ENCODE data around the gene SERBP1.
"Not testable (repeated sequence)": the region's sequence is repeated elsewhere in the genome, so short reads cannot be mapped to it uniquely, and the experiment has no call there.

The SERBP1 gene

GRCh38 chr1:67405473-67406245, 24.5 kb downstream of the SERBP1 start:
- no peak for DNase-seq

GRCh38 chr1:67404212-67404620, 26.0 kb downstream of the SERBP1 start:
- DNase-seq, result no peak

- no peak for DNase-seq
Measured at GRCh38 chr1:67401443-67401842, 28.8 kb downstream of the SERBP1 start.

- DNase-seq, result not testable (repeated sequence)
Measured at GRCh38 chr1:67400029-67400786, 30.0 kb downstream of the SERBP1 start.

DNA sequence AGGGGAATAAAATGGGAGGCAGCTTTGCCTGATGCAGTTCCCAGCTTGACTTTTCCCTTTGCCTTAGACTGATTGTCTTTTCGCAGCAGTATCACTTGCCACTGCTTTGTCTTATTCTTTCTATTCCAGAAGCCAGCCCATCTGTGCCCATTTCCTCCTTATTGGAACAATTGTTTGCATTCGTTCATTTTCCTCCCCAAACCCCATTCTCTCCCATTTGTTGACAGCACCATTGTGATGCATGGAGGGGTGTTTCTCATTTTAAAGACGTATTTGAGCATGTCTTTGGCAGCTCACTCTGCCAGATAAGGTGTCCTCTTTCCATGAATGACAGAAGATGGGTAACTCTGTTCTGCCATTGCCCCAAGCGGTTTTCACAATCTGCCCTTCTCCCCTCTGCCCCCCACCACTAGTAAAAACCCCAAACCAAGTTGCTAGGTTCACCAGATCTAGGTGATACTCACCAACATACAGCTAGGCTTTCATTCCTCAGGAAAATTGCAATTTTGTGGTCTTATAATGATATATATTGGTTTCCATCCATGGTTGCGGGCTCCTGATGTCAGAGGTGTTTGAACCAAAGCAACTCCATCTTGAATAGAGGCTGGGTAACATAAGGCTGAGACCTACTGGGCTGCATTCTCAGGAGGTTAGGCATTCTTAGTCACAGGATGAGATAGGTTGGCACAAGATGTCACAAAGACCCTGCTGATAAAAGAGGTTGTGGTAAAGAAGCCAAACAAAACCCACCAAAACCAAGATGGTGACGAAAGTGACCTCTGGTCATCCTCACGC, 30.8 kb downstream of the SERBP1 start:
- DNase-seq, result no peak

GRCh38 chr1:67394548-67394947, 35.7 kb downstream of the SERBP1 start:
- no peak for DNase-seq

DNA sequence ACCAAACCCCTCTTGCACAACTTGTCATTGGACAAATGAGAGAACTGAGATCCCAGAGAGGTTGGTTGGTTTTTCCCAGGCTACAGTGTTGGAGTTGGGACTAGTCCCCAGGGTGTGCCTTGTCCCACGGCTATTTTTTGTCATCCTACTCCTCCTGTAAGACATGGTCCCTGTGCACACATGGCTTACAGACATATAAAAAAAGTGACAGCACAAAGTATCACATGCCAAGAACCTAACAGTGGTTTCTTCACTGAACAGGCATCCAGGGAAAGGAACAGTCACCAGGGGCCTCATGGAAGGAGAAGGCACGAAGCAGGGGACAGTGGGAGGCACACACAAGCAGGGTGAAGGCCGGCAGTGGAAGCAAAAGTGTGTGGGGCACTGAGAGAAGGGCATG, 36.5 kb downstream of the SERBP1 start:
- DNase-seq, result no peak

- no peak for DNase-seq
Measured at GRCh38 chr1:67393240-67393639, 37.0 kb downstream of the SERBP1 start.

DNA sequence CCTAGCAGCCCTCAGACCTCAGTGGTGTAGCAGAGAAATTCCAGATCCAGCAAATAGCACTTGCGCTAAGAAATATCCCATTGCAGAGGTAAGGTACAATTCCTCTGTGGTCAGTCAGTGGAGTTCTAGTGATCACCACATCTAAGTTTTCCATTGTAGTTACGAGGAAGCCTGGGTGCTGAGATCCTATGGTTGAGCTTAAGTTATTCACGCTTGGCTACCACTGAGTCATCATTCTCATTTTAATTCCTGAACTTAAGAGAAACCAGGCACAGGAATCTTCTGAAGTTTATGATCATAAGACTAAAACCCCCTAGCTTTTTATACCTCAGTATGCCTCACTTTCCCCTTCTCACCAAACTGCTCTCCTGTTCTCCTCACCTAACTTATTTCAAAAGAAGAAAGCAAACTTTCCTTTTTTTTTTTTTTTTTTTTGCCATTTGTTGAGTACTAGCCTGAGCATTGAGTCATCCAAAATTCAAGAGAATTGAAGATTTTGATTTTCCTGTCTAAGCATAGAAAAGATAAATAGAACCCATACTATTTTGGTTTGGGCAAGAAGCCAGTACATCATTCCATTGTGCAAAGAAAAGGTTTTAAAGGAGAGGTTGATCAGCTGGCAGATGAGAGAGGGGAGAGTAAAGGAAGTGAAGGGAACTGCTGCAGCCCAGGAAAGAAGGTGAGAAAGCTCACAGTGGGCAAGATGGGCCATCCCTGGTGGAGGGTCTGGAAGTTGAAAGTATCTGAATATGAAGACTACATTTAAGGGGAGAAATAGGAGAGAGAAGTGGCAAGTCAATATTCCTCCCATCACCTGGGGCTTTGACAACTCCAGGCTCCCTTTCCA, 39.9 kb downstream of the SERBP1 start:
- no peak for DNase-seq

- no peak for DNase-seq
Measured at GRCh38 chr1:67383999-67384638, 46.1 kb downstream of the SERBP1 start.

GRCh38 chr1:67382292-67382691, 47.9 kb downstream of the SERBP1 start:
- no peak for DNase-seq

DNA sequence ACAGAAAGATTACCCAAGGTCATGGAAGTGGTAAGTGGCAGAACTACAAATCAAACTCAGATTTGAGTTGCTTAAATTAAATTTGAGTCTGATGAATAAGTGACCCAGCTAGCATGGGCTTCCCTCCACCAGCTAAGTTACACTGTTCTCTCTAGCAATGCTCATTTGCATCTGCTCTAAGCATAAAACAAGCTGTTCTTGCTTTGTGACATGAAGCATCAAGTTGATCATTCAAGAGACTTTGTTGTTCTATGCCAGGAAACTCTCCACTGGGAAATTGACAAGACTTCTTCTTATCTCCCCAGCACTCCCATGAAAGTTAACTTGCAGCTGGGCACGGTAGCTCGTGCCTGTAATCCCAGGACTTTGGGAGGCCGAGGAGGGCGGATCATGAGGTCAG, 49.0 kb downstream of the SERBP1 start:
- DNase-seq, result no peak

DNA sequence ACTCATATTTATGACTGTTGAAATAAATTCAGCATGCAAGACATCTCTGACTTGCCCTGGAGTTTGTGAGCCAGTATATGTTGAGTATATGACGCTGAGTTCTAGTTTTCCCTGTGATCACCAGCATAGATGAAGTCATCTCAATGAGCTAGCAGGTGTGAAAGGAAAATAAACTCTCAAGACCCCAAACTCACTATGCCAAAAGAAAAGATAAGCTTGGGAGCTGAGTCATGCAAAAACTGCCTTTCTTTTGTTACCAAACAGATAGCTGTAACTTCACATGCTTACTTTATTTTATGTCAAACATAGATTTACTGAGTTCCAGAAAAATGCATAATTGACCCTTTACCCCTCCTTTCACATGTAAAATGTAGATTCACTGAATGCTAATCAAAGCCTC, 52.9 kb downstream of the SERBP1 start:
- DNase-seq, result no peak

DNA sequence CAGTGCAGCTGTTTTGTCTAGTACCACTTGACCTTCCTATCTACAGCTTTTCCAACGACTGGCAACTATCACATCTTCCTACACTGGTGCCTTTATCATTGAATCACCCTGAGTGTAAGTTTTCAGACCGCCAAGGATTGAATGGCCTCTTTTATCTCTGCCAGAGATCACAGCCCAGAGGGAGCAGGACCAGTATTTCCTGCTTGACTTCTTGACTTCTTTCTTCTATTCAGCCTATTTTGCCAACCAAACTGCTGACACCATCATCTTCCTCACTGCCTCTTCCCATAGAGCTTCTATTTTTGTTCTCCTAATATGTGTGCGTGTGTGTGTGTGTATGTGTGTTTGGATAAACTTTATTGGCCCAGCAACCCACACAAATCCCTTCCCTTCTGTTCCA, 53.8 kb downstream of the SERBP1 start:
- DNase-seq, result no peak

DNA sequence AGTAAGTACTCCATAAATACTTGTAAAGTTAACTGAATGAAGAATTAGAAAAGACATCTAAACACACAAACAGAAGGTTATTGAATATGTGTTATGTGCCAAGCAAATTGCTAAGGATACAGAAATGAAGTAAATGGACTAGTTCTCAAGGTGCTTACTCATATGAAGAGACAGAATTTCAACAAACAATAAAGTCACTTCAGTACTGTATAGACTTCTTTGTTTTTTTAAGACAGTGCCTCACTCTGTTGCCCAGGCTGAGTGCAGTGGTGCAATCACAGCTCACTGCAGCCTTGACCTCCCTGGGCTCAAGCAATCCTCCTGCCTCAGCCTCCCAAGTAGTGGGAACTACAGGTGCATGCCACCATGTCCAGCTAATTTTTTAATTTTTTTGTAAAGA, 57.3 kb downstream of the SERBP1 start:
- no peak for DNase-seq

- no peak for DNase-seq
Measured at GRCh38 chr1:67372136-67372535, 58.1 kb downstream of the SERBP1 start.

DNA sequence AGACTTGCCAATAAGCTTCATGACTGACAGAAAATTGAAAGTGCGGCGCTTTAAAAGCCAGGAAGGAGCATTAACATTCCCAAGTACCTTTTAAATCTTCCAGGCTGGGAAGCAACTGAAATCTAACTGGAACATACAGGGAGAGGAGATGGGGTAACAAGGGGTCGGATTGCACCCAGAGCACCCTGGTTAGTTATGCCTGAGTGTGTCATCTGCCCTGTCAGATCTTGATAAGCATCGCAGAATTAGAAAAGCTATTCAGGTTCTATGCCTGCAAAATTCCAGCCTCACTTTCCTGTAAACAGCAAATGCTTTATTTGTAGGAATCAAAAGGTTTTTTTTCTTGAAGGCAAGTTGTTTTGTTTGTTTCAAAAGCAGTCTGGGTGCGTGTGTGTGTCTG, 58.5 kb downstream of the SERBP1 start:
- no peak for DNase-seq

GRCh38 chr1:67371043-67371442, 59.2 kb downstream of the SERBP1 start:
- no peak for DNase-seq

GRCh38 chr1:67368046-67368514, 62.1 kb downstream of the SERBP1 start:
- no peak for DNase-seq

DNA sequence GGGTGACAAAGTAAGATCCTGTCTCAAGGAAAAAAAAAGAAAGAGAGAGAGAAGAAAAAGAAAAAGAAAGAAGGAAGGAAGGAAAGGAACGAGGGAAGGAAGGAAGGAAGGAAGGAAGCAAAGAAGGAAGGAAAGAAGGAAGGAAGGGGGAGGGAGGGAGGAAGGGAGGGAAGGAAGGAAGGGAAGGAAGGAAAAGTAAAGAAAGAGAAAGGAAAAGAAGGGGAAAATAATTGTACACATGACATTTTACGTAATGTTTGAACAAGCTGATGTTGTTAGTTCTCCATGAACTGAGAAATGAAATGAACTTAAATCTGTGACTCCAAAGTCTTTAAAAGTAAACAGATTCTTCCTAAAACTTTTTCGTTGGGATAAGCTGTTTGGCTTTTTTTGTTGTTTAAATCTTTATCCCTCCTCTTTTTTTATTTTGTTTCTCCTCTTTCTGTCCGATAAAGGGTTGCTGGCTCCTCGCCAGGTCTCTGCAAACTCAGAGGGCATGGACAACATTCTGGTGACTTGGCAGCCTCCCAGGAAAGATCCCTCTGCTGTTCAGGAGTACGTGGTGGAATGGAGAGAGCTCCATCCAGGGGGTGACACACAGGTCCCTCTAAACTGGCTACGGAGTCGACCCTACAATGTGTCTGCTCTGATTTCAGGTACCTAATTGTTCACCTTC, 62.7 kb downstream of the SERBP1 start:
- DNase-seq, result no peak

DNA sequence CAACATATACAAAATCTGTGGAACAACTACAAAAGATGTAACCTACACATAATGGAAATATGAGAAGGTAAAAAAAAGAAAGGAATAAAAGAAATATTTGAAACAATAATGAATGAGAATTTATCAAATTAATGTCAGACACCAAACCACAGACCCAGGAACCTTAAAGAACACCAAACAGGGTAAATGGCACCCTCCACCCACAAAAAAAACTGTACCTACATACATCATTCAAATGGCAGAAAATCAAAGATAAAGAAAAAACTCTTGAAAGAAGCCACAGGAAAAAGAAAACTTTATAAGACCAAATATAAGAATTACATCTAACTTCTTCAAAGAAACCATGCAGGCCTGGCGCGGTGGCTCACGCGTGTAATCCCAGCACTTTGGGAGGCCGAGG, 68.6 kb downstream of the SERBP1 start:
- no peak for DNase-seq

Data from bone marrow (tissue), 2 donors.